Stomach (tissue), 9 donors: ENCODE data around the gene FLACC1. TPM values are rescaled to one million over a fixed set of nuclear protein-coding genes. Genes with fewer than 3 reads are reported as not detected.
"Not testable (repeated sequence)": the region's sequence is repeated elsewhere in the genome, so short reads cannot be mapped to it uniquely, and the experiment has no call there.

Source experiments
- DNase-seq, 2 donors: peaks; one replicate each; pipeline versions ENCODE4 v3.0.0 to v3.0.0-alpha.2; 2013 to 2019
- H3K27ac ChIP-seq, 5 donors: fragments of 200-600 bp in 4 of 5; sonication (generic) in 4 of 5; one replicate each; pipeline ENCODE4 v1.5.1; 2013 to 2019; ENCODE audit warnings: mild to moderate bottlenecking in 1 of 5, moderate library complexity in 1 of 5
- H3K27me3 ChIP-seq, 3 donors: fragments of 200-600 bp; sonication (generic); one replicate each; pipeline ENCODE4 v1.5.1; 2017 to 2019; ENCODE audit warnings: mixed run types in 1 of 3
- H3K36me3 ChIP-seq, 4 donors: fragments of 200-600 bp; sonication (generic); 1 replicate in 3 of 4; 2 replicates in 1 of 4; pipeline ENCODE4 v1.5.1; 2016 to 2019
- H3K4me1 ChIP-seq, 4 donors: fragments of 200-600 bp; sonication (generic); one replicate each; pipeline ENCODE4 v1.5.1; 2016 to 2019
- H3K4me3 ChIP-seq, 4 donors: fragments of 200-600 bp; sonication (generic) in 3 of 4; one replicate each; pipeline ENCODE4 v1.5.1; 2016 to 2019; ENCODE audit warnings: mild to moderate bottlenecking in 1 of 4
- H3K9me3 ChIP-seq, 4 donors: fragments of 200-600 bp; sonication (generic); one replicate each; pipeline ENCODE4 v1.5.1; 2016 to 2019
- CTCF ChIP-seq, 7 experiments: fragments of 450-650 bp in 4 of 7; fragments of 200-600 bp in 3 of 7; sonication (generic) in 3 of 7; IDR thresholded peaks; one replicate each; pipeline ENCODE4 v1.5.1; 2016 to 2019; ENCODE audit warnings: antibody characterized with exemption in 7 of 7, control low read depth in 2 of 7, mild to moderate bottlenecking in 1 of 7
- EP300 ChIP-seq: sonication (generic); formaldehyde crosslinking; IDR thresholded peaks from one replicate; pipeline ENCODE4 v1.6.1; 2017; ENCODE audit warnings: antibody characterized with exemption
- POLR2A ChIP-seq, 4 donors: fragments of 450-650 bp; IDR thresholded peaks; one replicate each; pipeline ENCODE4 v1.6.1; 2016; ENCODE audit warnings: antibody characterized with exemption in 4 of 4, control low read depth in 2 of 4, mild to moderate bottlenecking in 1 of 4, moderate library complexity in 1 of 4
- POLR2AphosphoS5 ChIP-seq, 3 donors: sonication (generic); formaldehyde crosslinking; IDR thresholded peaks; one replicate each; pipeline ENCODE4 v1.6.1; 2016; ENCODE audit warnings: antibody characterized with exemption in 3 of 3
- WGBS, 5 donors: extraction: QIAGEN DNeasy Blood & Tissue Kit in 3 of 5; methylation state at CpG; one replicate each; pipeline versions ENCODE4 v1.1.5 to v1.1.7; 2013 to 2018; 5-methylcytosine and 5-hydroxymethylcytosine counted together
- intact Hi-C: fragments of 100-400 bp; cut with DNase I; formaldehyde crosslinking; loops from one replicate; pipeline ENCODE4 v1.15.1; 2023; ENCODE audit warnings: low total_unique reads
- polyA plus RNA-seq, 3 donors: library from polyadenylated mRNA; stranded (reverse); fragments of 200-250 nt; gene quantifications; one replicate each; pipeline ENCODE4 v1.2.3, GENCODE V29; 2013
- total RNA-seq, 5 donors: library from RNA; depleted of rRNA; stranded (reverse); fragments of >200 nt; gene quantifications; one replicate each; pipeline versions ENCODE4 v1.1.0 to v1.2.3, GENCODE V29; 2014 to 2016
- donor health status: healthy with polysubstance abuse.
- donor health status: Bipolar disorder and iron deficiency.
- donor health status: healthy.

Gene FLACC1
- total and polyA plus RNA-seq, 8 donors: 0.13 to 21.6 (median 1.8) TPM; not detected in 3

- no peak for DNase-seq
- Histone ChIP-seq H3K4me1 (peaks cover 0 to under 1% (median 0%) of the 10 kb centered on the region in 4 donors), H3K27ac (no peak overlapping the region), H3K4me3 (no peak overlapping the region), H3K36me3 (no peaks in the 10 kb centered on the region), H3K9me3 (no peaks in the 10 kb centered on the region), H3K27me3 (no peaks in the 10 kb centered on the region)
- intact Hi-C loops: no loop called here
- no peak for TF ChIP-seq CTCF (IDR thresholded peaks at IDR 0.05)
- TF ChIP-seq EP300: no peak
- no peak for TF ChIP-seq POLR2A (IDR thresholded peaks at IDR 0.05)
- TF ChIP-seq POLR2AphosphoS5 (IDR thresholded peaks at IDR 0.05): no peak
- 88 to 95% (median 91%) methylated on average over 6 of the region's 6 CpGs for WGBS, 5 donors
Measured at GRCh38 chr2:201248288-201248844, 108.8 kb downstream of the FLACC1 start.

DNA sequence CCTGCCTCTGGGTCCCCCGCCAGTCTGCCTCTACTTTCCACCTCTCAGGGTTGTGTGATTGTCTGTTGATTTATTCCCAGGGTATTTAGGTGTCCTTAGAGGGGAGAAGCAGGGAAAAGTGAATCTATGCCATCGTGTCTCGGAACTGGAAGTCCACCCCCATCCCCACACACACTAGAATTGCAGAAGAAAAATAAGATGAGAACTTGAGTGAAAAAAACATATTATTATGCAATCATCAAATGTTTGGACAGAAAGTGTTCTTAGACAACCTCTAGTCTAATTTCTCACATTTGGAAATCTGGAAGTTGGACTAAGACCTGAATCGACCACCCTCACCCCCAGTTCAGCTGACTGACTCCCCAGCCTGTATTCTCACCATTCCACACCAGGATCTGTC, 110.9 kb downstream of the FLACC1 start:
- Histone ChIP-seq H3K4me1 (peaks cover 0 to 8% (median 0%) of the 10 kb centered on the region in 4 donors), H3K9me3 (no peaks in the 10 kb centered on the region), H3K36me3 (no peaks in the 10 kb centered on the region), H3K27me3 (no peaks in the 10 kb centered on the region), H3K4me3 (no peak overlapping the region), H3K27ac (no peak overlapping the region)
- DNase-seq: no peak
- TF ChIP-seq EP300 (no peak), POLR2AphosphoS5 (IDR thresholded peaks at IDR 0.05) (no peak), POLR2A (IDR thresholded peaks at IDR 0.05) (no peak), CTCF (IDR thresholded peaks at IDR 0.05) (no peak)
- intact Hi-C loops: no loop called here
- WGBS, 5 donors: 64 to 84% (median 69%) methylated on average over 4 of the region's 4 CpGs

- no peaks in the 10 kb centered on the region for H3K27me3 ChIP-seq
- H3K4me1 ChIP-seq: peaks cover 0 to 8% (median 0%) of the 10 kb centered on the region in 4 donors
- DNase-seq: no peak
- intact Hi-C loops: no loop called here
- no peak overlapping the region for H3K27ac ChIP-seq
- no peaks in the 10 kb centered on the region for H3K9me3 ChIP-seq
- H3K4me3 ChIP-seq: no peak overlapping the region
- 79 to 98% (median 94%) methylated on average over 5 of the region's 5 CpGs for WGBS, 5 donors
- TF ChIP-seq POLR2AphosphoS5 (IDR thresholded peaks at IDR 0.05) (no peak), EP300 (no peak), POLR2A (IDR thresholded peaks at IDR 0.05) (no peak), CTCF (IDR thresholded peaks at IDR 0.05) (no peak)
- H3K36me3 ChIP-seq: peaks cover 0 to 10% (median 0%) of the 10 kb centered on the region in 4 donors
Measured at GRCh38 chr2:201244829-201245228, 112.3 kb downstream of the FLACC1 start.

- H3K27me3 ChIP-seq: no peaks in the 10 kb centered on the region
- H3K27ac ChIP-seq: no peak overlapping the region
- H3K4me3 ChIP-seq: no peak overlapping the region
- H3K4me1 ChIP-seq: peaks cover 0 to 12% (median 0%) of the 10 kb centered on the region in 4 donors
- no peaks in the 10 kb centered on the region for H3K9me3 ChIP-seq
- H3K36me3 ChIP-seq: peaks cover 0 to 17% (median 0%) of the 10 kb centered on the region in 4 donors
- intact Hi-C loops: no loop called here
- DNase-seq: no peak
- TF ChIP-seq CTCF (IDR thresholded peaks at IDR 0.05) (no peak), POLR2A (IDR thresholded peaks at IDR 0.05) (no peak), POLR2AphosphoS5 (IDR thresholded peaks at IDR 0.05) (no peak), EP300 (no peak)
Measured at GRCh38 chr2:201242571-201243277, 114.4 kb downstream of the FLACC1 start.

DNA sequence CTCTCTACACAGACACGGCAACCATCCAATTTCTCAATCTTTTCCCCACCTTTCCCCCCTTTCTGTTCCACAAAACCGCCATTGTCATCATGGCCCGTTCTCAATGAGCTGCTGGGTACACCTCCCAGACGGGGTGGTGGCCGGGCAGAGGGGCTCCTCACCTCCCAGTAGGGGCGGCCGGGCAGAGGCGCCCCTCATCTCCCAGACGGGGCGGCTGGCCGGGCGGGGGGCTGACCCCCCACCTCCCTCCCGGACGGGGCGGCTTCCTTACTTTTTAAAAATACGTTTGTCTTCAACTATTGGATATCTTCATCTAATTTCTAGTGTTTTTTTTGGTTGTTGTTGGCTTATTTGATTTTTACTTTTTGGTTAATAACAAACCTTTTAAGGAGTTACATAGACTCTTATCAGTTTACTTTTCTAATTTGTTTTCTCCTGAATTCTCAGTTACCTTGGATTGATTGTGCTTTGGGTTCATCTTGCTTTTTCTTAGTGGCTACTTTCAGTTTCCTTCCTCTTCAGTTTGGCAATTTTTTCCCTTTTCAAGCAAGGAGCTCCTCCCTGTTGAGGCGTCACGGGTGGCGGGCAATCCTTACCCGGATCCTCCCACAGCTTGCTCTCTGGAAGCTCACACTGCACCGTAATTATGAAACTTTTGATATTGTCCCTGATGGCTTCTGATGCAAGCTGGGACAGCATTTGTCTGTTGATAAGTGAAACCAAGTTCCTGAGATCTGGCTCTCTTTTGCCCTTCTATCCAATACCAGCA, 117.8 kb downstream of the FLACC1 start:
- Histone ChIP-seq H3K27ac (peak overlapping the region in 4 of 5 donors; percentile 9 to 75 (median 40)), H3K36me3 (peaks cover 0 to 22% (median 0%) of the 10 kb centered on the region in 4 donors), H3K4me1 (peaks cover 0 to 40% (median 16%) of the 10 kb centered on the region in 4 donors)
- H3K27me3 ChIP-seq, H3K9me3 ChIP-seq, H3K4me3 ChIP-seq: not testable (repeated sequence)
- DNase-seq: peak in 1 of 2 donors; percentile 40
- WGBS, 5 donors: 86 to 92% (median 90%) methylated on average over 20 to 21 of the region's 21 CpGs
- intact Hi-C loops: loop anchor here (10.0 kb wide), 1 partner anchor 125 kb away; no protein-coding TSS in a partner anchor
